Panc1 (cell line): Measurements from ENCODE around the gene WWOX. TPM values are rescaled to one million over a fixed set of nuclear protein-coding genes. Genes with fewer than 3 reads are reported as not detected.

ENCODE experiments used
- ATAC-seq: fragments of 200-7000 bp; cut with Tn5 transposase; 2 replicates; pipeline ENCODE4 v1.9.1; 2020; ENCODE audit warnings: mild to moderate bottlenecking, moderate library complexity
- BruUV-seq: library from RNA; stranded (reverse); fragments of 400-500 nt; replicated peaks from 2 replicates; lab custom pipeline; 2021; lab: Mats Ljungman, UMichigan
- CTCF ChIA-PET: fragments of 300-600 bp; sonication (Branson Sonifier 250); formaldehyde crosslinking; loops from one replicate; lab custom pipeline; 2022; ENCODE audit warnings: antibody characterized with exemption; lab: Charles Lee
- POLR2A ChIA-PET: fragments of 300-600 bp; sonication (Branson Sonifier 250); formaldehyde crosslinking; loops from one replicate; lab custom pipeline; 2022; ENCODE audit warnings: antibody characterized with exemption; lab: Charles Lee
- DNase-seq: peaks from one replicate; pipeline ENCODE4 v3.0.0-alpha.2; 2010; ENCODE audit warnings: low read depth, low spot score
- H3K27ac ChIP-seq: 2 replicates; pipeline ENCODE4 v1.5.1; 2011; ENCODE audit warnings: mild to moderate bottlenecking, low read length, inconsistent platforms
- H3K27me3 ChIP-seq: fragments of 200-500 bp; sonication (Bioruptor generic); 2 replicates; pipeline ENCODE4 v1.6.0; 2014; ENCODE audit warnings: low read length, inconsistent platforms; ENCODE audit not compliant: control insufficient read depth, insufficient read depth
- H3K36me3 ChIP-seq: fragments of 200-500 bp; sonication (Bioruptor generic); 2 replicates; pipeline ENCODE4 v1.5.1; 2014; ENCODE audit warnings: inconsistent platforms, mild to moderate bottlenecking, low read length, moderate library complexity; ENCODE audit not compliant: control insufficient read depth, insufficient read depth
- H3K4me1 ChIP-seq: 2 replicates; pipeline ENCODE4 v1.5.1; 2011; ENCODE audit warnings: inconsistent platforms, mild to moderate bottlenecking, low read length, moderate library complexity; ENCODE audit not compliant: control insufficient read depth, insufficient read depth
- H3K4me3 ChIP-seq, 2 experiments: 2 replicates each; pipeline ENCODE4 v1.5.1; 2011 to 2012; ENCODE audit warnings: low read depth in 2 of 2, low read length in 2 of 2, mild to moderate bottlenecking in 2 of 2, inconsistent platforms in 1 of 2, moderate library complexity in 1 of 2
- H3K9me3 ChIP-seq: fragments of 200-500 bp; sonication (Bioruptor generic); 2 replicates; pipeline ENCODE4 v1.5.1; 2014; ENCODE audit warnings: low read depth, mild to moderate bottlenecking, inconsistent platforms, low read length, moderate library complexity; ENCODE audit not compliant: control insufficient read depth, insufficient read depth
- CTCF ChIP-seq: fragments of 450-650 bp; IDR thresholded peaks from 2 replicates; pipeline ENCODE4 v1.5.1; 2017; ENCODE audit warnings: mild to moderate bottlenecking
- POLR2AphosphoS5 ChIP-seq: IDR thresholded peaks from 2 replicates; pipeline ENCODE4 v1.6.1; 2012; ENCODE audit warnings: mild to moderate bottlenecking, low read depth, low read length, moderate library complexity
- SIN3A ChIP-seq: IDR thresholded peaks from 2 replicates; pipeline ENCODE4 v1.6.1; 2012; ENCODE audit warnings: low read depth, mild to moderate bottlenecking, low read length, moderate library complexity, borderline replicate concordance; ENCODE audit not compliant: insufficient read depth
- TCF7L2 ChIP-seq: IDR thresholded peaks from 2 replicates; pipeline ENCODE4 v1.6.1; 2011; ENCODE audit warnings: mild to moderate bottlenecking, low read depth, low read length, inconsistent platforms
- in situ Hi-C: cut with HindIII; loops from 2 replicates; pipeline ENCODE4 v1.10.0; 2016; ENCODE audit warnings: low sequenced_read_pairs, low pct_unique_long_range_greater_than_20kb
- intact Hi-C: fragments of 100-400 bp; cut with micrococcal nuclease; formaldehyde crosslinking; loops from one replicate; pipeline ENCODE4 v1.10.0; 2022; ENCODE audit not compliant: unreplicated experiment
- total RNA-seq: library from RNA; stranded (reverse); gene quantifications from one replicate; pipeline ENCODE4 v1.2.1, GENCODE V29; 2021; ENCODE audit not compliant: unreplicated experiment
- TF ChIP-seq, protein P1 (sequence below), 2 experiments: IDR thresholded peaks; 2 replicates each; pipeline ENCODE4 v1.6.1; 2011 to 2012; ENCODE audit warnings: low read depth in 2 of 2, control low read depth in 1 of 2, low read length in 1 of 2, mild to moderate bottlenecking in 1 of 2, moderate library complexity in 1 of 2; ENCODE audit not compliant: insufficient read depth in 1 of 2

WWOX gene
- total RNA-seq, 1 experiment from 2014 or later, result 12.5 TPM

DNA sequence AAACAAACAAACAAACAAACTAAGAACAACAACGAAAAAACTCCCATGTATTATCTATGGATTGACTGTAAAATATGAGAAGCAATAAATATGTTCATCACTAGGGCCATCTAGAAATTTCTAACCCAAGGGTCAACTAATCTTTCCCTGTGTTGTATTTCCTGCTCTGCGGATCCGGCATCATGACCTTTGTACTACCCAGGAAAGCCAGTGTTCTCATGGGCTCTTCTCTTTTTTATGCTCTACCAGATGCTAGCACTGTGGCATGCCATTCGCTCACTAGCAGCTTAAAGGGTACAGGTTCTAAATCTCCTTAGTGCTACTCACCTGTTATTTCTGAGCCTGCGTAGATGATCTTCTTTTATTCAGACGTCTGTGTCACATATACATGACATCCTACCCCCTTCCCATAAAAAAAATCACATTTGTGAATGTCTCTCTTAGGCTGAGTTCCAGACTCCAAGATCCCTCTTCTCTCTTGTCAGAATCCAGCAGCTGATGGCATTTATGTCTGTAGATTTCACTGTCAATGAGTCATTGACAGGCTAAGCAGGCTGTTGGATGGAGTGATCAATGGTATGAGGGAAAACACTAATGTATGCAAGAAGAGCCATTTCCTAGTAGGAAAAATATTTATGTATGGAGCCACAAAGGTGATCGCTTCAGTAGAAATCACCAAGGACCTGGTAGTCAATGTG is 100.0 kb downstream of the WWOX start:
- in situ Hi-C loops (no loop called here), intact Hi-C loops (no loop called here)
- H3K36me3 ChIP-seq, result no peaks in the 10 kb centered on the region
- no peaks in the 10 kb centered on the region for H3K27me3 ChIP-seq
- ATAC-seq, result no peak
- DNase-seq, result no peak
- no TSS peak for BruUV-seq
- H3K27ac ChIP-seq, result no peak overlapping the region
- H3K4me3 ChIP-seq, result no peak overlapping the region
- TF ChIP-seq TCF7L2 (no peak), CTCF (no peak), POLR2AphosphoS5 (no peak), SIN3A (no peak)
- TF ChIP-seq, protein P1, sequence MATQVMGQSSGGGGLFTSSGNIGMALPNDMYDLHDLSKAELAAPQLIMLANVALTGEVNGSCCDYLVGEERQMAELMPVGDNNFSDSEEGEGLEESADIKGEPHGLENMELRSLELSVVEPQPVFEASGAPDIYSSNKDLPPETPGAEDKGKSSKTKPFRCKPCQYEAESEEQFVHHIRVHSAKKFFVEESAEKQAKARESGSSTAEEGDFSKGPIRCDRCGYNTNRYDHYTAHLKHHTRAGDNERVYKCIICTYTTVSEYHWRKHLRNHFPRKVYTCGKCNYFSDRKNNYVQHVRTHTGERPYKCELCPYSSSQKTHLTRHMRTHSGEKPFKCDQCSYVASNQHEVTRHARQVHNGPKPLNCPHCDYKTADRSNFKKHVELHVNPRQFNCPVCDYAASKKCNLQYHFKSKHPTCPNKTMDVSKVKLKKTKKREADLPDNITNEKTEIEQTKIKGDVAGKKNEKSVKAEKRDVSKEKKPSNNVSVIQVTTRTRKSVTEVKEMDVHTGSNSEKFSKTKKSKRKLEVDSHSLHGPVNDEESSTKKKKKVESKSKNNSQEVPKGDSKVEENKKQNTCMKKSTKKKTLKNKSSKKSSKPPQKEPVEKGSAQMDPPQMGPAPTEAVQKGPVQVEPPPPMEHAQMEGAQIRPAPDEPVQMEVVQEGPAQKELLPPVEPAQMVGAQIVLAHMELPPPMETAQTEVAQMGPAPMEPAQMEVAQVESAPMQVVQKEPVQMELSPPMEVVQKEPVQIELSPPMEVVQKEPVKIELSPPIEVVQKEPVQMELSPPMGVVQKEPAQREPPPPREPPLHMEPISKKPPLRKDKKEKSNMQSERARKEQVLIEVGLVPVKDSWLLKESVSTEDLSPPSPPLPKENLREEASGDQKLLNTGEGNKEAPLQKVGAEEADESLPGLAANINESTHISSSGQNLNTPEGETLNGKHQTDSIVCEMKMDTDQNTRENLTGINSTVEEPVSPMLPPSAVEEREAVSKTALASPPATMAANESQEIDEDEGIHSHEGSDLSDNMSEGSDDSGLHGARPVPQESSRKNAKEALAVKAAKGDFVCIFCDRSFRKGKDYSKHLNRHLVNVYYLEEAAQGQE (IDR thresholded peaks at IDR 0.05; ENCODE audit: insufficient read depth in 1 of 2, low read depth in 2 of 2, low read length in 1 of 2), result no peak
- ChIA-PET CTCF (no interaction called here), POLR2A (no interaction called here)
- H3K4me1 ChIP-seq, result no peaks in the 10 kb centered on the region; the same call in 1 of the 2 replicates
- H3K9me3 ChIP-seq, result no peaks in the 10 kb centered on the region

DNA sequence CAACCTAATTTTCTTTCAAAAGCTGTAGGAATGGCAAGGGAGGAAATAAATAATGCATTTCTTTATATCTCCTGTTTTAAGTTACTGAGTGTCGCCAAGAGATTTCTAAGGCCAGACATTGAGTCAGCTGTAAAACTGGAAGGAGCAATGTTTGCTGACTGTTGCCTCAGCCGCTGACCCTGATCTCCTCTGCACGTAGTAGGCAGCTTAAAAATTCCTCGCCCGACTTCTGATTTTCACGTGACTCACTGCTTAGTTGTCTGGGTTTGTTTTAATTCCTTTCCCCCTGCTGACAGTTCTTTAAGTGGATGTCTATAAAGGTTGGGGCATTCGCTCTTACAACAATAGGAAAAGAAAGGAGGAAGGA is 100.6 kb downstream of the WWOX start:
- ChIA-PET POLR2A (no interaction called here), CTCF (no interaction called here)
- H3K4me3 ChIP-seq, result no peak overlapping the region
- no peaks in the 10 kb centered on the region; the same call in 1 of the 2 replicates for H3K4me1 ChIP-seq
- intact Hi-C loops (no loop called here), in situ Hi-C loops (no loop called here)
- H3K36me3 ChIP-seq, result no peaks in the 10 kb centered on the region
- no peak overlapping the region for H3K27ac ChIP-seq
- no peaks in the 10 kb centered on the region for H3K27me3 ChIP-seq
- H3K9me3 ChIP-seq, result no peaks in the 10 kb centered on the region
- ATAC-seq (no peak), DNase-seq (no peak)
- BruUV-seq, result no TSS peak
- TF ChIP-seq SIN3A, result no peak

DNA sequence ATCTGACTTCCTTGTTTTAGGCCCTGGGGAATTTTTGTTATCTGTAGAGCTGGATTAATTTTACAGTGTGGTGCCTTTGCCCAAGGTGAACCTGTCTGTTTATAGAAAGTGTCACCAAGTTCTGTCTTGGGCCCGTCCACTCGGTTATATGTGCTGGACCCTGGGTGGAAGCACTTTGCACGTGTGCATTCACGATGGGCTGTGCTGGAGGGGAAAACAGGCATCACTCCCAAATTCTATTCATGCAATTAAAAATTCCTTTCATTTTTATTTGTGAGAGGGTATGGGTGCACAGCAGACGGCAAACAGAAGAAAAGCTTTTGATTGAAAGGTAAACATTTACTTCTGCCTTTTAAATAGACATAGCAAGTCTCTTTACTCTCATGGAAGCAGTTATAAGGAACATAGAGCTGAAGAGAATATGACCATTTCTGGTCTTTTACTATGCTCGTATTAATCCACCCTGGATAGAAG is 101.2 kb downstream of the WWOX start:
- no peak overlapping the region for H3K27ac ChIP-seq
- BruUV-seq, result no TSS peak
- H3K4me3 ChIP-seq, result no peak overlapping the region
- no peaks in the 10 kb centered on the region for H3K36me3 ChIP-seq
- no peak for ATAC-seq
- TF ChIP-seq CTCF, result no peak
- TF ChIP-seq SIN3A, result no peak
- TF ChIP-seq, protein P1 (IDR thresholded peaks at IDR 0.05; ENCODE audit: insufficient read depth in 1 of 2, low read depth in 2 of 2, low read length in 1 of 2), result no peak
- no peak for TF ChIP-seq POLR2AphosphoS5
- TF ChIP-seq TCF7L2, result no peak
- CTCF ChIA-PET, result no interaction called here
- in situ Hi-C loops (no loop called here), intact Hi-C loops (no loop called here)
- H3K27me3 ChIP-seq, result no peaks in the 10 kb centered on the region
- DNase-seq, result no peak
- no peaks in the 10 kb centered on the region; the same call in 1 of the 2 replicates for H3K4me1 ChIP-seq
- H3K9me3 ChIP-seq, result no peaks in the 10 kb centered on the region
- POLR2A ChIA-PET, result no interaction called here
